ENCODE results near the gene C1orf159. TPM values are rescaled to one million over a fixed set of nuclear protein-coding genes. Genes with fewer than 3 reads are reported as not detected.

Gene C1orf159
- total and polyA plus RNA-seq, 10 of the 15 experiments (the other 5 are each of a cell fraction or from before 2014, with no cell fraction given): 0.11 to 23.4 (median 8.0) TPM

- no peak for TF ChIP-seq IKZF1 (conservative IDR thresholded peaks at IDR 0.05)
- TF ChIP-seq NFXL1 (IDR thresholded peaks at IDR 0.05; ENCODE audit: borderline replicate concordance): no peak
- no peak for TF ChIP-seq ZBTB4 (CRISPR knock-in tag; IDR thresholded peaks at IDR 0.05)
- TF ChIP-seq, protein P1, sequence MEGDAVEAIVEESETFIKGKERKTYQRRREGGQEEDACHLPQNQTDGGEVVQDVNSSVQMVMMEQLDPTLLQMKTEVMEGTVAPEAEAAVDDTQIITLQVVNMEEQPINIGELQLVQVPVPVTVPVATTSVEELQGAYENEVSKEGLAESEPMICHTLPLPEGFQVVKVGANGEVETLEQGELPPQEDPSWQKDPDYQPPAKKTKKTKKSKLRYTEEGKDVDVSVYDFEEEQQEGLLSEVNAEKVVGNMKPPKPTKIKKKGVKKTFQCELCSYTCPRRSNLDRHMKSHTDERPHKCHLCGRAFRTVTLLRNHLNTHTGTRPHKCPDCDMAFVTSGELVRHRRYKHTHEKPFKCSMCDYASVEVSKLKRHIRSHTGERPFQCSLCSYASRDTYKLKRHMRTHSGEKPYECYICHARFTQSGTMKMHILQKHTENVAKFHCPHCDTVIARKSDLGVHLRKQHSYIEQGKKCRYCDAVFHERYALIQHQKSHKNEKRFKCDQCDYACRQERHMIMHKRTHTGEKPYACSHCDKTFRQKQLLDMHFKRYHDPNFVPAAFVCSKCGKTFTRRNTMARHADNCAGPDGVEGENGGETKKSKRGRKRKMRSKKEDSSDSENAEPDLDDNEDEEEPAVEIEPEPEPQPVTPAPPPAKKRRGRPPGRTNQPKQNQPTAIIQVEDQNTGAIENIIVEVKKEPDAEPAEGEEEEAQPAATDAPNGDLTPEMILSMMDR (IDR thresholded peaks at IDR 0.05 in 2 of 3, conservative IDR thresholded peaks at IDR 0.05 in 1 of 3; ENCODE audit: control insufficient read depth in 2 of 3, extremely low read depth in 1 of 3, insufficient read depth in 1 of 3, low read depth in 3 of 3, low read length in 3 of 3): no peak
- no peak for TF ChIP-seq SUPT20H (IDR thresholded peaks at IDR 0.05; ENCODE audit: borderline replicate concordance, control insufficient read depth, low read depth, low read length)
- no peak for TF ChIP-seq ZBTB40 (IDR thresholded peaks at IDR 0.05; ENCODE audit: borderline replicate concordance)
- no peak for TF ChIP-seq ATF3 (IDR thresholded peaks at IDR 0.05; ENCODE audit: borderline replicate concordance, extremely low read depth, low read depth, low read length)
- Histone ChIP-seq H2AFZ (ENCODE audit: control insufficient read depth, low read depth, low read length) (no peak overlapping the region), H3K27me3 (replicated peaks in 1 of 2; ENCODE audit: control insufficient read depth in 2 of 2, insufficient read depth in 2 of 2, low read length in 1 of 2) (no peaks in the 10 kb centered on the region), H3K79me2 (ENCODE audit: control insufficient read depth, insufficient read depth, low read length) (no peaks in the 10 kb centered on the region), H3K4me2 (ENCODE audit: control insufficient read depth, insufficient read depth) (no peak overlapping the region), H3K4me1 (ENCODE audit: control insufficient read depth, insufficient read depth, low read length) (peaks cover 10% of the 10 kb centered on the region), H3K27ac (ENCODE audit: control insufficient read depth, insufficient read depth) (no peak overlapping the region), H3K36me3 (ENCODE audit: control insufficient read depth in 2 of 2, insufficient read depth in 2 of 2, low read length in 1 of 2) (no peaks in the 10 kb centered on the region), H3K9ac (ENCODE audit: control insufficient read depth, insufficient read depth, low read length) (no peak overlapping the region), H3K9me3 (replicated peaks; ENCODE audit: control insufficient read depth, insufficient read depth, low read length) (no peaks in the 10 kb centered on the region), H4K20me1 (ENCODE audit: control insufficient read depth, insufficient read depth) (no peaks in the 10 kb centered on the region), H3K4me3 (no peak overlapping the region)
- FAIRE-seq (no peak), ATAC-seq (no peak), DNase-seq (ENCODE audit: low read depth, low spot score) (no peak)
- WGBS (ENCODE audit: insufficient coverage, insufficient replicate concordance, low lambda C conversion rate, missing lambda C conversion rate): 82% methylated on average over 21 of the region's 27 CpGs
- POLR2A ChIA-PET: no interaction called here
- RAD21 ChIA-PET (ENCODE audit: unreplicated experiment): no interaction called here
- in situ Hi-C loops (cut with MboI): no loop called here
- intact Hi-C loops (cut with micrococcal nuclease; ENCODE audit: unreplicated experiment): no loop called here
- CTCF ChIA-PET: no interaction called here
- SMC1A ChIA-PET (ENCODE audit: uncharacterized antibody, unreplicated experiment): no interaction called here
- no TSS peak for BruUV-seq (replicated peaks)
These were observed 33.6 kb downstream of the C1orf159 start for GRCh38 chr1:1082239-1082775.

Measured in GM12878 (cell line).